ENCODE measurements around the gene ZBTB42. TPM values are rescaled to one million over a fixed set of nuclear protein-coding genes. Genes with fewer than 3 reads are reported as not detected.

ZBTB42 gene
- total and polyA plus RNA-seq, 2 donors (not counting 3 experiments of a cell fraction or from before 2014, with no cell fraction given): 3.1 to 3.8 TPM

GRCh38 chr14:104775073-104775489 is 25.8 kb upstream of the ZBTB42 start:
- CTCF ChIA-PET: interaction anchor here (1.6 kb wide), 1 partner anchor 51 kb away, joined by 7 read pairs; no protein-coding TSS in a partner anchor
- no peaks in the 10 kb centered on the region for H3K9me3 ChIP-seq (replicated peaks; ENCODE audit: control insufficient read depth, insufficient read depth, low read length)
- no peak overlapping the region for H3K9ac ChIP-seq (replicated peaks; ENCODE audit: extremely low read depth, insufficient read depth, low read length)
- FAIRE-seq: no peak
- BruUV-seq (replicated peaks): no TSS peak
- TF ChIP-seq MYC (IDR thresholded peaks at IDR 0.05; ENCODE audit: low read depth, low read length) (no peak), FOS (IDR thresholded peaks at IDR 0.05; ENCODE audit: borderline replicate concordance, insufficient read depth, low read length) (no peak)
- peaks cover 5 to 36% of the 10 kb centered on the region in 2 experiments for H3K36me3 ChIP-seq (ENCODE audit: control insufficient read depth in 2 of 2, extremely low read depth in 1 of 2, insufficient read depth in 2 of 2, low read length in 2 of 2)
- peaks cover 9% of the 10 kb centered on the region for H3K4me1 ChIP-seq (ENCODE audit: control insufficient read depth, extremely low read depth, insufficient read depth, low read length)
- no peaks in the 10 kb centered on the region for H3K79me2 ChIP-seq (ENCODE audit: control insufficient read depth, insufficient read depth, low read length)
- no peaks in the 10 kb centered on the region for H3K27me3 ChIP-seq (ENCODE audit: control insufficient read depth in 2 of 2, insufficient read depth in 2 of 2, low read length in 2 of 2)
- no peaks in the 10 kb centered on the region for H4K20me1 ChIP-seq (replicated peaks; ENCODE audit: control insufficient read depth, extremely low read depth, insufficient read depth, low read length)
- no peak overlapping the region for H3K27ac ChIP-seq (ENCODE audit: insufficient read depth, low read depth, low read length)
- H3K4me2 ChIP-seq (ENCODE audit: insufficient read depth, low read length): no peak overlapping the region
- H2AFZ ChIP-seq (ENCODE audit: low read depth, low read length): no peak overlapping the region
- H3K4me3 ChIP-seq (replicated peaks in 1 of 3; ENCODE audit: insufficient read depth in 1 of 3, low read depth in 1 of 3, low read length in 3 of 3): no peak overlapping the region
- intact Hi-C loops (cut with micrococcal nuclease) (no loop called here), dilution Hi-C loops (cut with MboI; ENCODE audit: extremely low pct_ligation_motif_present, low sequenced_read_pairs) (no loop called here)
- no peaks in the 10 kb centered on the region for H3K9me1 ChIP-seq (replicated peaks; ENCODE audit: control insufficient read depth, extremely low read depth, insufficient read depth, low read length)
- POLR2A ChIA-PET: no interaction called here
- DNase-seq (ENCODE audit: low read depth, low spot score): no peak

- peaks cover 7 to 33% of the 10 kb centered on the region in 2 experiments for H3K36me3 ChIP-seq (ENCODE audit: control insufficient read depth in 2 of 2, extremely low read depth in 1 of 2, insufficient read depth in 2 of 2, low read length in 2 of 2)
- CTCF ChIA-PET: no interaction called here
- intact Hi-C loops (cut with micrococcal nuclease) (no loop called here), dilution Hi-C loops (cut with MboI; ENCODE audit: extremely low pct_ligation_motif_present, low sequenced_read_pairs) (no loop called here)
- no peaks in the 10 kb centered on the region for H4K20me1 ChIP-seq (replicated peaks; ENCODE audit: control insufficient read depth, extremely low read depth, insufficient read depth, low read length)
- H3K9me3 ChIP-seq (replicated peaks; ENCODE audit: control insufficient read depth, insufficient read depth, low read length): no peaks in the 10 kb centered on the region
- POLR2A ChIA-PET: no interaction called here
- H3K4me2 ChIP-seq (ENCODE audit: insufficient read depth, low read length): no peak overlapping the region
- DNase-seq (ENCODE audit: low read depth, low spot score) (no peak), FAIRE-seq (no peak)
- H3K79me2 ChIP-seq (ENCODE audit: control insufficient read depth, insufficient read depth, low read length): no peaks in the 10 kb centered on the region
- H3K27me3 ChIP-seq (ENCODE audit: control insufficient read depth in 2 of 2, insufficient read depth in 2 of 2, low read length in 2 of 2): no peaks in the 10 kb centered on the region
- H3K4me1 ChIP-seq (ENCODE audit: control insufficient read depth, extremely low read depth, insufficient read depth, low read length): peaks cover 9% of the 10 kb centered on the region
- no peak overlapping the region for H2AFZ ChIP-seq (ENCODE audit: low read depth, low read length)
- no peak overlapping the region for H3K9ac ChIP-seq (replicated peaks; ENCODE audit: extremely low read depth, insufficient read depth, low read length)
- TF ChIP-seq CTCF (IDR thresholded peaks at IDR 0.05; ENCODE audit: extremely low read depth in 1 of 2, insufficient read depth in 1 of 2, low read depth in 1 of 2, low read length in 2 of 2) (no peak), POLR2AphosphoS5 (IDR thresholded peaks at IDR 0.05; ENCODE audit: insufficient read depth, low read depth, low read length) (no peak), POLR2A (IDR thresholded peaks at IDR 0.05; ENCODE audit: low read depth, low read length) (no peak), GATA2 (IDR thresholded peaks at IDR 0.05; ENCODE audit: insufficient read depth, insufficient read length, low read depth, low read length) (no peak), EZH2 (IDR thresholded peaks at IDR 0.05; ENCODE audit: borderline replicate concordance, low read depth, low read length, severe bottlenecking) (no peak), MAX (IDR thresholded peaks at IDR 0.05; ENCODE audit: insufficient read depth, insufficient read length) (no peak), JUN (IDR thresholded peaks at IDR 0.05; ENCODE audit: borderline replicate concordance, insufficient read depth, insufficient read length, low read depth) (no peak), FOS (IDR thresholded peaks at IDR 0.05; ENCODE audit: borderline replicate concordance, insufficient read depth, low read length) (no peak), MYC (IDR thresholded peaks at IDR 0.05; ENCODE audit: low read depth, low read length) (no peak)
- H3K9me1 ChIP-seq (replicated peaks; ENCODE audit: control insufficient read depth, extremely low read depth, insufficient read depth, low read length): no peaks in the 10 kb centered on the region
- no peak overlapping the region for H3K4me3 ChIP-seq (replicated peaks in 1 of 3; ENCODE audit: insufficient read depth in 1 of 3, low read depth in 1 of 3, low read length in 3 of 3)
- H3K27ac ChIP-seq (ENCODE audit: insufficient read depth, low read depth, low read length): no peak overlapping the region
- BruUV-seq (replicated peaks): no TSS peak
Observed at GRCh38 chr14:104776481-104776880, 24.4 kb upstream of the ZBTB42 start.
